Omental fat pad (tissue), 4 donors: ENCODE results near the gene RPS15. TPM values are rescaled to one million over a fixed set of nuclear protein-coding genes. Genes with fewer than 3 reads are reported as not detected.

ENCODE experiments used
- ATAC-seq: fragments of 150-250 bp; one replicate; pipeline ENCODE4 v1.9.1; 2016; ENCODE audit warnings: mild to moderate bottlenecking, moderate library complexity; ENCODE audit not compliant: low FRiP score
- DNase-seq: peaks from one replicate; pipeline ENCODE4 v3.0.0-alpha.2; 2019; ENCODE audit warnings: low spot score
- CTCF ChIP-seq, 3 donors: fragments of 450-650 bp; IDR thresholded peaks; one replicate each; pipeline ENCODE4 v1.5.1; 2016 to 2017; ENCODE audit warnings: antibody characterized with exemption in 3 of 3, mild to moderate bottlenecking in 3 of 3, moderate library complexity in 2 of 3
- total RNA-seq, 4 donors: library from RNA; depleted of rRNA; stranded (reverse); fragments of >200 nt; gene quantifications; one replicate each; pipeline ENCODE4 v1.1.0, GENCODE V29; 2016

Gene RPS15
- total RNA-seq, 4 donors from 2014 or later: 2,522 to 3,708 (median 2,994) TPM

- DNase-seq: no peak
- TF ChIP-seq CTCF (IDR thresholded peaks at IDR 0.05): no peak
Observed at GRCh38 chr19:1455336-1456120, 17.3 kb downstream of the RPS15 start.

DNA sequence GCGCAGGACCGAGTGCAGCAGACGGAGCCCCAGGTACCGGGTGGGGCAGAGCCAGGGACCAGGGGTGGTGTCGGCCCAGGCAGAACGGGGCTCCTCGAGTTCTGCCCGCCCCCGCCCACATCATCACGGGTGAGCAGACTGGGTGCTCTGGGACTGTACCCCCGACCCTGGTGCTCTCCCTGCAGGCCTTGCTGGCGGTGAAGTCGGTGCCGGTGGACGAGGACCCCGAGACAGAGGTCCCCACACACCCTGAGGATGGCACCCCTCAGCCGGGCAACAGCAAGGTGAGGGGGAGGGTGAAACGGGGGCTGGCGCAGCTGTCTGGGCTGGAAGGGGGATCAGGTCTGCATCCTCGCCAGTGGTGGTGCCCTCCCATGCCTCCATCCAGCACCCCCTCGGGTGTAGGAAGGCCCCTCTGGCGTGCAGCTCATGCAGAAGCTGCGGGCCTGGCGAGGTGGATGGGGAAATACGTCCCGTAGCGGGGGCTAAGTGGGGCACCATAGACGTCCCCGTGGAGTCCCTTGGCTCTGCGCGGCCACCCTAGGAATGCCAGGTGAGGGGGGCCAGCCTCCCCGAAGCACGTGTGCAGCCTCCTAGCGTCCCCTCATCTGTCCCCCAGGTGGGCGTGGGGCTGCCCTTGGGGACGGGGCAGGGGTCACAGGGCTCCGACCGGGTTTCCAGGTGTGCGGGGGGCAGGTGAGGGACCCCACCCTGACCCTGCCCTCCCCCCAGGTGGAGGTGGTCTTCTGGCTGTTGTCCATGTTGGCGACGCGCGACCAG, 18.1 kb downstream of the RPS15 start:
- ATAC-seq (no peak), DNase-seq (no peak)
- no peak for TF ChIP-seq CTCF (IDR thresholded peaks at IDR 0.05)

More at GRCh38 chr19:1455336-1456120, 17.3 kb downstream of the RPS15 start:
- no peak for ATAC-seq

- ATAC-seq (no peak), DNase-seq (no peak)
- no peak for TF ChIP-seq CTCF (IDR thresholded peaks at IDR 0.05)
Observed at GRCh38 chr19:1457031-1457739, 19.0 kb downstream of the RPS15 start.

DNA sequence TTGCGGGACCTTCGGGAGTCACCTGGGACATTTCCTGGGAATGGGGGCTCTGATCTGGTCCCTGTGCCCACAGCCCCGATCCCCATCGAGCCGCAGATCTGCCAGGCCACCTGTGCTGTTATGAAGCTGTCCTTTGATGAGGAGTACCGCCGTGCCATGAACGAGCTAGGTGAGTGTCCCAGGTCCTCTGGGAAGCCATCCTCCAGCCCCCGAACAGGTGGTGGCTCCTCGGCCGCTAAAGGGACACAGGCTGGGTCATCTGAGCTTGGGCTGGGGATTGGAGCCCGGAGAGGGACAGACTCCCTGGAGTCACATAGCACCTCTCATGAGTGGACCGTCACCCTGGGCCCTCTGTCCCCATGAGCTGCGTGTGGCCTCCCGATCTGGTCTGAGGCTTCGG, 19.7 kb downstream of the RPS15 start:
- DNase-seq (no peak), ATAC-seq (no peak)
- no peak for TF ChIP-seq CTCF (IDR thresholded peaks at IDR 0.05)

- no peak for TF ChIP-seq CTCF (IDR thresholded peaks at IDR 0.05)
Observed at GRCh38 chr19:1459479-1459878, 21.3 kb downstream of the RPS15 start.

DNA sequence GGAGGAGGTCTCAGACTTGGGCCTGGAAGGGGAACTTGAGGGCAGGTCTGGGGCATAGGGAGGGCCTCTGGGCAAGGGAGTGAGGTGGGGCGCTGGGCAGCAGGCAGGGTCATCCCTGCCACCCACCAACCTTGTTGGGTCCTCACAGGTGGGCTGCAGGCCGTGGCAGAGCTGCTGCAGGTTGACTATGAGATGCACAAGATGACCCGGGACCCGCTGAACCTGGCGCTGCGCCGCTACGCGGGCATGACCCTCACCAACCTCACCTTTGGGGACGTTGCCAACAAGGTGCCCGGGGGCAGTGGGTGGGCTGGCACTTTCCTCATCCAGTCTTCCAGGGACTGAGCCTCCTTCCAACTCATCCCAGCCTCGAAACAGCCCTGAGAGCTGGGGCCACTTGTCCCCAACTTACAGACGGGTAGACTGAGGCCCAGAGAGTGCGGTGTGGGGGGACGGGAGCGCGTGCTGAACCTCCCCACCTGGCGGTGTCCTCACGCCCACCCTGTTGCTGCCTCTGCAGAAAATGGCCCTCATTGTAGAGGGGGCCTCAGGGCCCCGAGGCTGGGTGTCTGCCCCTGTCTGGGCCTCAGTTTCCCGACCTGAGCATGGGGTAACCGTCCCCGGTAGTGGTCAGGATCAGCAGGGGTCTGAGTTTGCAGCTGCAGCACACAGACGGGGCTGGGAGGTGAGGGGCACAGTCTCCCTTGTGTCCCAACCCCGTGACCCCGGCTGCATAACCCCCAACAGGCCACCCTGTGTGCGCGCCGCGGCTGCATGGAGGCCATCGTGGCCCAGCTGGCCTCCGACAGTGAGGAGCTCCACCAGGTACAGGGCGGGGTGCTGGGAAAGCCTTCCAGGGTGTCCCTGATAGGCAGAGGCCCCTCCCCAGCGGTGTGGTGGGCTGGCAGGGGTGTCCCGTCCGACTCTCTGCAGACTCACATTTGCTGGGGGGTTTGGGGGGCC, 22.1 kb downstream of the RPS15 start:
- no peak for TF ChIP-seq CTCF (IDR thresholded peaks at IDR 0.05)
- ATAC-seq (no peak), DNase-seq (no peak)

More at GRCh38 chr19:1459479-1459878, 21.3 kb downstream of the RPS15 start:
- no peak for ATAC-seq
- DNase-seq: no peak
